Activated CD4-positive, alpha-beta T cell treated with anti-CD3 and anti-CD28 coated beads, Interleukin-2, amount 10 ng/mL, durations not matched to agents 7 days and 5 days (primary cell): ENCODE results near the gene CREM. TPM values are rescaled to one million over a fixed set of nuclear protein-coding genes. Genes with fewer than 3 reads are reported as not detected.
"Not testable (repeated sequence)": the region's sequence is repeated elsewhere in the genome, so short reads cannot be mapped to it uniquely, and the experiment has no call there.

Experiments
- CTCF ChIA-PET: fragments of 350-600 bp; sonication (Branson Sonifier 250); formaldehyde crosslinking; loops from one replicate; lab custom pipeline; 2021; ENCODE audit warnings: antibody characterized with exemption; lab: Charles Lee
- POLR2A ChIA-PET: fragments of 350-600 bp; sonication (Branson Sonifier 250); formaldehyde crosslinking; loops from one replicate; lab custom pipeline; 2021; ENCODE audit warnings: antibody characterized with exemption; lab: Charles Lee
- DNase-seq: peaks from one replicate; pipeline ENCODE4 v3.0.0-alpha.2; 2020
- H3K27ac Mint-ChIP-seq: one replicate; pipeline ENCODE4 v1.8.0; 2021; ENCODE audit warnings: mild to moderate bottlenecking, moderate library complexity, mixed read lengths
- H3K27me3 Mint-ChIP-seq: one replicate; pipeline ENCODE4 v1.8.0; 2021; ENCODE audit warnings: mixed read lengths
- H3K36me3 Mint-ChIP-seq: one replicate; pipeline ENCODE4 v1.8.0; 2021; ENCODE audit warnings: low read depth, mixed read lengths
- H3K4me1 Mint-ChIP-seq: one replicate; pipeline ENCODE4 v1.8.0; 2021; ENCODE audit warnings: mixed read lengths
- H3K4me3 Mint-ChIP-seq: one replicate; pipeline ENCODE4 v1.8.0; 2021; ENCODE audit warnings: mild to moderate bottlenecking, moderate library complexity, mixed read lengths
- H3K9me3 Mint-ChIP-seq: one replicate; pipeline ENCODE4 v1.8.0; 2021; ENCODE audit warnings: mixed read lengths
- total RNA-seq, 2 experiments: library from RNA; stranded (reverse); gene quantifications; one replicate each; pipeline ENCODE4 v1.2.3, GENCODE V29; 2021

CREM gene
- total RNA-seq, 2 experiments from 2014 or later: 48.7 to 51.6 TPM

DNA sequence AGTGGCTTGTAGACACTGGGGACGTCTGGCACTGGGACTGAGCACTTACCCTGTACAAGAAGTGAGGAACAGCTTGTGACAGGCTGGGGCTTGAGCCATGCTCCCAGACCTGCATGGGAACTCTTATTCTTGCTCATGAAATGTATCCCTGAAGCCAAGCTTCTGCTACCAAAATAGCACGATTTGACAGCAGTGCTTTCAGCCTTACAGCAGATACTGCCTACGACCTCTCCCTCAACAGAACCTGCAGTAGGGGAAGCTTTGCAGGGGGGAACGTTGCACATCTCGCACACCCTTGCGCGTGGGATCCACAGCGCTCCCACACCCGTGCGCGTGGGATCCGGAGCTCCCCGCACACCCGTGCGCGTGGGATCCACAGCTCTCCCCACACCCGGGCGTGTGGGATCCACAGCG lies 88.0 kb downstream of the CREM start:
- POLR2A ChIA-PET: no interaction called here
- peaks cover 28% of the 10 kb centered on the region for H3K36me3 Mint-ChIP-seq

DNA sequence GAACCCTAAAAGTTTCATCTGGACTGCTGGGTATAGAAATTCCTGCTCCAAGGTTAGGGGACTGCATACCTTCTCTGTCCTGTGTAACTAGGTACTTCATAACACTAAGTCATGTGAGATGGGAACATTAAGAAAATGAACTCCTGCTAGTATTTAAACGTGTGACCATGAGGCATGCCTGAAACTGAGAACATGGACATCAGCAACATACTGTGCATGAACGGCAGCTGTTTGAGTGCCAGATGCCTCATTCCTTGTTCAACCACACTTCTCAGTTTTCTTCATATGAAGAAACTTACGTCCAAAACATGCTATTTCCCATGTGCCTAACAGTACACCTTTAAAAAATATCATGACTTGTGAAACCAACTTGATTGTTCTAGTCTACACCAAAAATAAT lies 88.5 kb downstream of the CREM start:
- H3K9me3 Mint-ChIP-seq: no peaks in the 10 kb centered on the region
- no peak overlapping the region for H3K27ac Mint-ChIP-seq
- H3K4me3 Mint-ChIP-seq: no peak overlapping the region
- H3K36me3 Mint-ChIP-seq: peaks cover 26% of the 10 kb centered on the region
- no peaks in the 10 kb centered on the region for H3K27me3 Mint-ChIP-seq
- DNase-seq: no peak
- CTCF ChIA-PET: interaction anchor here (0.9 to 14.1 kb wide), 4 partner anchors 16 to 95 kb away, joined by 4 to 130 read pairs (median 10); partner anchors contain the start of gene CREM
- POLR2A ChIA-PET: no interaction called here
- H3K4me1 Mint-ChIP-seq: peaks cover 56% of the 10 kb centered on the region

More for the DNA sequence above, 88.0 kb downstream of the CREM start:
- Mint-ChIP-seq H3K9me3 (no peaks in the 10 kb centered on the region), H3K4me3 (no peak overlapping the region), H3K27ac (peak overlapping the region; percentile 46), H3K27me3 (no peaks in the 10 kb centered on the region), H3K4me1 (peaks cover 60% of the 10 kb centered on the region)
- no peak for DNase-seq
- CTCF ChIA-PET: interaction anchor here (0.9 to 14.1 kb wide), 4 partner anchors 16 to 94 kb away, joined by 4 to 130 read pairs (median 10); partner anchors contain the start of gene CREM

DNA sequence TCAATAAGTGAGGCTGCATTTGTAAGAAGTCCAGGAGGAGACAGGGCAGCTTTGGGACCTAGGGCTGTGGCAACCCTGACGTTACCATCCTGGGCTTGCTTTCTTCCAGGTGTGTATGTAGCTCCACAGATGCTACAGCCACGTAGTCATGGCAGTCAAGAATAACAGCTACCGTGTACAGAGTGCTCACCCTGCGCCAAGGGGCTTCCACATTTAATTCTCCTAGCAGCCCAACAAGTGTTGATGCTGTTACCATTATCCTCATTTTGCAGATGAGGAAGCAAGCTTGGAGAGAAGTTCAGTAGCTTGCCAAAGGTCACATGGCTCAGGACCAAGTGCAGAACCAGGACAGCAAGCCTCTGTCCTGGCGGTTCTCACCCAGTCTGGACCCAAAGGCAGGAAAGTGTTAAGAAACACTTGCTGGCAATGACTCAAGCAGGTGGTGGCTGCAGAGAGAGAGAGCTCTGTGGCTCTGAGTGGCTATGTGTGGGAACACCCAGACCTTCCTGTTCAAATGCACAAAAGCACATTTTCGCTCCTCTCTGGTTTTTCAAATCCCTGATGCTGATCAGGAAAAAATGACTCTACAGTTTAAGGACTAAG lies 89.8 kb downstream of the CREM start:
- Mint-ChIP-seq H3K27me3 (no peaks in the 10 kb centered on the region), H3K36me3 (peaks cover 14% of the 10 kb centered on the region), H3K27ac (peak overlapping the region; percentile 68), H3K9me3 (no peaks in the 10 kb centered on the region), H3K4me3 (no peak overlapping the region), H3K4me1 (peaks cover 46% of the 10 kb centered on the region)
- DNase-seq: peak; percentile 29
- ChIA-PET POLR2A (interaction anchor here (0.8 to 1.5 kb wide), 4 partner anchors 8 to 90 kb away, joined by 3 to 8 read pairs (median 4); no protein-coding TSS in a partner anchor), CTCF (interaction anchor here (0.6 to 14.1 kb wide), 10 partner anchors 8 to 96 kb away, joined by 3 to 130 read pairs (median 10); partner anchors contain the start of gene CREM)

DNA sequence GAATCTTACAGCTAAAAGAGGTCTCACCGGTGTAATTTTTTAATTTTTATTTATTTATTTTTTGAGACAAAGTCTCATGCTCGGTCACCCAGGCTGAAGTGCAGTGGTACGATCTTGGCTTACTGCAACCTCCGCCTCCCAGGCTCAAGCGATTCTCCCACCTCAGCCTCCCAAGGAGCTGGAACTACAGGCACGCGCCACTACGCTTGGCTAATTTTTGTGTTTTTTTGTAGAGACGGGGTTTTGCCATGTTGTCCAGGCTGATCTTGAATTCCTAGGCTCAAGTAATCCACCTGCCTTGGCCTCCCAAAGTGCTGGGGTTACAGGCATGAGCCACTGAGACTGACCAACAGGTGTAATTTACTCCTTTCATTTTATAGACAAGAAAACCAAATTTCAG lies 90.3 kb downstream of the CREM start:
- ChIA-PET CTCF (interaction anchor here (1.1 to 14.1 kb wide), 9 partner anchors 8 to 96 kb away, joined by 3 to 130 read pairs (median 14); partner anchors contain the start of gene CREM), POLR2A (interaction anchor here (0.5 to 1.5 kb wide), 5 partner anchors 8 to 91 kb away, joined by 3 to 8 read pairs (median 4); no protein-coding TSS in a partner anchor)
- H3K9me3 Mint-ChIP-seq, DNase-seq, H3K27me3 Mint-ChIP-seq, H3K4me3 Mint-ChIP-seq: not testable (repeated sequence)
- peaks cover 45% of the 10 kb centered on the region for H3K4me1 Mint-ChIP-seq
- H3K36me3 Mint-ChIP-seq: peaks cover 12% of the 10 kb centered on the region
- peak overlapping the region; percentile 68 for H3K27ac Mint-ChIP-seq

DNA sequence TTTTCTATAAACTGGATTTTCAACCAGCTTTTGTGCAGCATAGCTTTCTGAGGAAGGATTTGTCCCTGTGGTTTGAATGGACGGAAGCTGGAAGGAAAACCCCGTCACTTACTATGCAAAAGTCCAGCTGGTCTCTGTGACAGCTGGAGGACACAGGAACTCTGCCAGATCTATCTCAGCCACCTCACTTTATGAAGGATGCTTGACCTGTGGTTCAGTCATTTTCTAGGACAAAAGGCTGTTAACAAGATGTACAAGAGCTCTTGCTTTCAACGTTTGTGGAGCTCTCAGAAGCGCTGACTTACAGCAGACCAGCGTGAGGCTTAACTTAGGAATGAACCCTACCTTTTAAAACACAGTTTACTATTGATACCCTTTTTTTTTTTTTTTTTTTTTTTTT lies 90.8 kb downstream of the CREM start:
- peak overlapping the region; percentile 9 for H3K27ac Mint-ChIP-seq
- ChIA-PET POLR2A (interaction anchor here (0.5 to 1.2 kb wide), 4 partner anchors 9 to 572 kb away, joined by 3 to 4 read pairs (median 3); no protein-coding TSS in a partner anchor), CTCF (interaction anchor here (0.6 to 14.1 kb wide), 11 partner anchors 9 to 486 kb away, joined by 3 to 130 read pairs (median 5); partner anchors contain the start of gene CREM)
- DNase-seq: no peak
- no peaks in the 10 kb centered on the region for H3K27me3 Mint-ChIP-seq
- peaks cover 45% of the 10 kb centered on the region for H3K4me1 Mint-ChIP-seq
- H3K9me3 Mint-ChIP-seq: no peaks in the 10 kb centered on the region
- H3K36me3 Mint-ChIP-seq: peaks cover 12% of the 10 kb centered on the region
- H3K4me3 Mint-ChIP-seq: no peak overlapping the region

DNA sequence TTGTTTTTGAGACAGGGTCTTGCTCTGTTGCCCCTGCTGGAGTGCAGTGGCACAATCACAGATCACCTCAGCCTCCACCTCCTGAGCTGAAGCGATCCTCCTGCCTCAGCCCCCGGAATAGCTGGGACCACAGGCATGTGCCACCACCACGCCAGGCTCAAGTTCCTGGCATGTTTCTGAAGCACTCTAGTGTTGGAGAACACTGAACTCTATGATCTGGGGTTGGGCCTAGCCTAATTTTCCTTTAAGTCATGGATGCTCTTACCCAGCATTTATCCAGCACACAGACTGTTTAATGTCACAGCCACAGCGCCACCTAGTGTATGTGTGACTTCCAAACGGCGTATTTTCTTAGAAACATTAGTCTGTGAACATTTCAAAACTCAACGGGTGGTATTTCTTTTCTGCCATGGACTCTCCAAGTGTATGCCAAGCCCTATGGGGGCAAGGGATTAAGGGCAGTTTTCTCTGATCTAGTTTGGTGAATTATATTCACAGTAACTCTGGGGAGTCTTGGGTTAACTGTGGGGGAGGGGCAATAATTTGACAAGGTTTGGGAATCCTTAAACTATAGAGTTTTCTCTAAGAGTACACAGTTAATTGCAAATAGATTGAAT lies 91.8 kb downstream of the CREM start:
- ChIA-PET CTCF (interaction anchor here (0.6 to 14.1 kb wide), 8 partner anchors 10 to 487 kb away, joined by 3 to 130 read pairs (median 18); partner anchors contain the start of gene CREM), POLR2A (no interaction called here)
- Mint-ChIP-seq H3K4me1 (peaks cover 42% of the 10 kb centered on the region), H3K9me3 (no peaks in the 10 kb centered on the region), H3K4me3 (no peak overlapping the region), H3K27ac (peak overlapping the region; percentile 78), H3K36me3 (peaks cover 9% of the 10 kb centered on the region), H3K27me3 (no peaks in the 10 kb centered on the region)
- peak; percentile 93 for DNase-seq

DNA sequence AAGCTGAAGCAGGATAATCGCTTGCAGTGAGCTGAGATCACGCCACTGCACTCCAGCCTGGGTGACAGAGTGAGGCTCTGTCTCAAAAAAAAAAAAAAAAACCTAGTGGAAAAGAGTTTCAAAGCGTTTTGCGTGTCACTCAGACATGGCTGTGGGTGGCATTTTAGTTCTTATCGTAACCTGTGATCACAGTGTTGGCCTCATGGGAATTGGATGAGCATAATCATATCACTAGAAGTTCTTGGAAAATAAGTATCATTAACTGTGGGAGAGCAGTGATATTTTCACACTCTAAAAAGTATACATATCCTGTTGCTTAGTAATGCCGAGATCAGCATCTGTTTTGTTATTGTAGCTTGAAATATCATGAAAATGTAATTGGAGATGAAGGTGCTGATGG lies 92.6 kb downstream of the CREM start:
- ChIA-PET POLR2A (no interaction called here), CTCF (interaction anchor here (0.7 to 14.1 kb wide), 5 partner anchors 21 to 225 kb away, joined by 3 to 130 read pairs (median 6); partner anchors contain the start of gene CREM)
- Mint-ChIP-seq H3K36me3 (peaks cover 3% of the 10 kb centered on the region), H3K27me3 (no peaks in the 10 kb centered on the region), H3K4me3 (no peak overlapping the region), H3K4me1 (peaks cover 35% of the 10 kb centered on the region), H3K9me3 (no peaks in the 10 kb centered on the region), H3K27ac (no peak overlapping the region)
- no peak for DNase-seq

DNA sequence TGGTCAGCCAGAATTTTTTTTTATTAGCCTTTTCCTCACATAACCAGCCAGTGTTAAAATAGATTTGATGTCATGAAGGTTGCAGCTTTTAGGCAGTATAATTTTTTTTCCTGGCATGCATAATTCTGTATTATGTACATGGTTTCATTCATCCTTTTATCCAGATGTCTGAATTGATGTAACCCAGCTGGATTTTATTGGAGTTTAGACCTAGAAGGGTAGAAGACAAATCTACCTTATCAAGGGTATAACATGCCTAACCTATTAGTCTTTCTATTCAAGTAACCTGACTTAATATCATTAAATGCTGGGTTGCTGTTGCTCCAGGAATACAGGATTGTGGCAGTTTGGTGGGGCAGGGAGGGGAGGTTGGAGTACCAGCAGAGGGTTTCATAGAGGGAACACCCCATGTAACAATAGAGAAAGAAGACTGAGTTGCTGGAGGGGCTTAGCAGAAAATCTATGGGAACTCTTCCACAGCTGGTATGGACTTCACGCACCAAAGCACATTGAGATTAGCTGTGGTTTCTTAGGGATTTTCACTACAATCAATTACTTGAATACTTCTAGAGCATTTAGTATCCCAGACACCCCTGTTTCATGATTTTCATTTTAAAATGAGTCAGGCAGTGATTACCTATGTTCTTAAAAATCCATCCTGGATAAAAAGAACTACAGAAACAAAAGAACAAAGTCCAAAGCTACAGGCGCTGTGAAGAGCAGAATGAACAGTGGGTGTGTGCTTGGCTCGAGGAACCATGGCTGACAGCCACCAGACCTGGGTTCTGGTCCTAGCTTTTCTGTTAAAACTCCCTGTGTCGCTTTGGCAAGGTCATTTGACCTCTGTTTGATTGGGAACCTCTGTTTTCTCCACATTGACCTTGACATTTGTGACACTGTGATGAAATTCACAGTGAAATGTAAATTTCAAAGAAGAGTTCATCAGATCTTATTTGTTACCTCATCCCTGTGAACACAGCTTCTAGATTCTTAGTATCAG lies 93.5 kb downstream of the CREM start:
- no peak overlapping the region for H3K27ac Mint-ChIP-seq
- ChIA-PET POLR2A (no interaction called here), CTCF (interaction anchor here (1.5 to 14.1 kb wide), 4 partner anchors 22 to 225 kb away, joined by 4 to 130 read pairs (median 18); partner anchors contain the start of gene CREM)
- DNase-seq: no peak
- H3K4me1 Mint-ChIP-seq: peaks cover 35% of the 10 kb centered on the region
- H3K27me3 Mint-ChIP-seq: no peaks in the 10 kb centered on the region
- no peaks in the 10 kb centered on the region for H3K9me3 Mint-ChIP-seq
- H3K4me3 Mint-ChIP-seq: no peak overlapping the region
- no peaks in the 10 kb centered on the region for H3K36me3 Mint-ChIP-seq

DNA sequence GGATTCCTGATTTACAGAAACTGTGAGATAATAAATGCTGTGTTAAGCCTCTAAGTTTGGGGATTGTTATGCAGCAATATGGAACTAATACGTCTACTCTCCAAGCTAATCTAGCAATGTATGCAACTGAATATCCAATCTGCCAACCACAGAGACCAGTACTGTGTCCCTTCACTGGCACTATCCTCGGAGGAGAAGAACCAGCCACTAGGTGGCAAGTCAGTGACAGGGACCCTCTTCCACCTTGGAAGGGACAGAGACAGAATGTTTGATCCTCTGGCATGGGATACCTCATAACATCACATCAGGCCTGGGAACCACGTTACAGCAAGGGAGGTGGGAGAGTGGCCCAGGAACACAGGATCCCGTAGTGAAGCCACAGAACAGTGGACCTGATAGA lies 96.4 kb downstream of the CREM start:
- no peak for DNase-seq
- H3K9me3 Mint-ChIP-seq: no peaks in the 10 kb centered on the region
- ChIA-PET CTCF (interaction anchor here (1.8 to 14.1 kb wide), 2 partner anchors 24 to 97 kb away, joined by 6 to 130 read pairs; no protein-coding TSS in a partner anchor), POLR2A (no interaction called here)
- H3K4me3 Mint-ChIP-seq: no peak overlapping the region
- H3K27me3 Mint-ChIP-seq: no peaks in the 10 kb centered on the region
- no peak overlapping the region for H3K27ac Mint-ChIP-seq
- H3K36me3 Mint-ChIP-seq: no peaks in the 10 kb centered on the region
- H3K4me1 Mint-ChIP-seq: peaks cover 16% of the 10 kb centered on the region

DNA sequence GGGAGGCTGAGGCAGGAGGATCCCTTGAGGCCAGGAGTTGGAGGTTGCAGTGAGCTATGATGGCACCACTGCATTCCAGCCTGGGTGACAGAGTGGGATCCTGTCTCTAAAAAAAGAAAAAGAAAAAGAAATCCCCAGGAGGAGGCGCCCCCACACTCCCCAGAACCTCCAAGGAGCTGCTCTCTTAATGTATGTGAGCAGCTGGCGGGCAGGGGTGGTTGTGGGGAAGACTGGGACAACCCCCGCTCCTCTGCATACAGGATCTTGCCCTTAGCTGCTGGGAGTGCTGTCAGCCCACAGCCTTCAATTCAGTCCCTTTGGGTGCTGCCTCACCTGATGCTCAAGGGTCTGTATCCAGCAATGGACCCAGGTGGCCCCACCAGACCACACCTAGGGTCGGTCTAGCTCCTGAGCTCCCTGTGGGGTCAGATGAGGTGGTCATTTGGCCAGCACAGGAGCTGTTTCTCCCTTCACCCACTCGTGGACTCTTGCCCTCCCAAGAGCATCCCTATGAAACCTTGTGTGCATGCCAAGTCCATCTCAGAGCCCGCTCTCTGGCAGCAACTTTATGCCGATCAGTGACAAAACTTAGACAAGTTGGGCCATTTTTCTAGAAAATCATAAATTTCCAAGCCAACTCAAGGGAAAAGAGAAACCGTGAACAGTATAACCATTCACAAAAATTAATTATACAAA lies 97.5 kb downstream of the CREM start:
- ChIA-PET POLR2A (no interaction called here), CTCF (interaction anchor here (0.7 to 14.1 kb wide), 5 partner anchors 8 to 131 kb away, joined by 3 to 130 read pairs (median 3); no protein-coding TSS in a partner anchor)
- Mint-ChIP-seq H3K27me3 (no peaks in the 10 kb centered on the region), H3K9me3 (no peaks in the 10 kb centered on the region), H3K4me3 (no peak overlapping the region), H3K36me3 (no peaks in the 10 kb centered on the region), H3K4me1 (peaks cover 7% of the 10 kb centered on the region), H3K27ac (no peak overlapping the region)
- DNase-seq: no peak

DNA sequence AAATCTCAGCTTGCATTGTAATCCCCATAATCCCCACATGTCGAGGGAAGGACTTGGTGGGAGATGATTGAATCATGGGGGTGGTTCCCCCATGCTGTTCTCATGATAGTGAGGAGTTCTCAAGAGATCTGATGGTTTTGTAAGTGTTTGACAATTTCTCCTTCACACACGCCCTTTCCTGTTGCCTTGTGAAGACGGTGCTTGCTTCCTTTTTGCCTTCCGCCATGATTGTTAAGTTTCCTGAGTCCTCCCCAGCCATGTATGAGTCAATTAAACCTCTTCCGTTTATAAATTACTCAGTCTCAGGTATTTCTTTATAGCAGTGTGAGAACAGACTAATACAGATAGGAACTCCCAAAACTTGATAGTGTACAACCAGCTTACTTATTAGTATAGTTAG lies 98.6 kb downstream of the CREM start:
- DNase-seq: no peak
- H3K27me3 Mint-ChIP-seq: no peaks in the 10 kb centered on the region
- H3K27ac Mint-ChIP-seq: no peak overlapping the region
- H3K4me3 Mint-ChIP-seq: no peak overlapping the region
- ChIA-PET CTCF (interaction anchor here (1.0 to 14.1 kb wide), 4 partner anchors 8 to 99 kb away, joined by 3 to 130 read pairs (median 4); no protein-coding TSS in a partner anchor), POLR2A (no interaction called here)
- H3K4me1 Mint-ChIP-seq: peaks cover 2% of the 10 kb centered on the region
- H3K36me3 Mint-ChIP-seq: no peaks in the 10 kb centered on the region
- no peaks in the 10 kb centered on the region for H3K9me3 Mint-ChIP-seq
